Activated CD4-positive, alpha-beta T cell treated with anti-CD3 and anti-CD28 coated beads for 4 hours (primary cell): ENCODE measurements around the gene PAPOLB.
A peak's percentile ranks its signal among the peaks of the same experiment; 100 is the strongest.

Experiments used
- DNase-seq, 2 donors: peaks; one replicate each; pipeline ENCODE4 v3.0.0-alpha.2; 2020

PAPOLB gene

DNA sequence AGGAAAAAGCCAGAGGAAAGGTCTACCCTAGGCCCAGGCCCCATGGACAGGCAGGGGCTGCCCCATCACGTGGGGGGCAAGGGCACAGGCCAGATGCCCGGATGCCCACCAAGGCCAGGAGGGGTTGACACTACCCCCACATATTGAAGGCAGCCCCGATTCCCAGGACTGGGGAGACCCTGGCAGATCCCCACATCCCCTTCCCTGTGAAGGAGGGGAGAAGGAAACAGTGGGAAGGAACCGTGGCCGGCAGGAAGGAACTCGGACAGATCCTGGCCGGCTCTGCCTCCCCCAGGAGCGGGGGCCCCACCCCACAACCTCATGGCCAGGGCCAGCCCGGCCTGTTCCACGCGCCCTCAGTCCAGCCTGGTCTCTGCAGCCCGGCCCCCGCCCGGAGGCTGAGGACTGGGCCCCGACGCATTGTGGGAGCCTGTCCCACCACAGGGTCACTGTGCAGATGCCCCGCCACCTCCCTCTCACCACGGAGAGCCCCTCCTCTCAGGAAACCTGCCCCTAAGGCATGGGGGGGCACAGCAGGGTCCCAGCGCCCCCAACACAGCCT is 41.3 kb downstream of the PAPOLB start:
- no peak for DNase-seq

DNA sequence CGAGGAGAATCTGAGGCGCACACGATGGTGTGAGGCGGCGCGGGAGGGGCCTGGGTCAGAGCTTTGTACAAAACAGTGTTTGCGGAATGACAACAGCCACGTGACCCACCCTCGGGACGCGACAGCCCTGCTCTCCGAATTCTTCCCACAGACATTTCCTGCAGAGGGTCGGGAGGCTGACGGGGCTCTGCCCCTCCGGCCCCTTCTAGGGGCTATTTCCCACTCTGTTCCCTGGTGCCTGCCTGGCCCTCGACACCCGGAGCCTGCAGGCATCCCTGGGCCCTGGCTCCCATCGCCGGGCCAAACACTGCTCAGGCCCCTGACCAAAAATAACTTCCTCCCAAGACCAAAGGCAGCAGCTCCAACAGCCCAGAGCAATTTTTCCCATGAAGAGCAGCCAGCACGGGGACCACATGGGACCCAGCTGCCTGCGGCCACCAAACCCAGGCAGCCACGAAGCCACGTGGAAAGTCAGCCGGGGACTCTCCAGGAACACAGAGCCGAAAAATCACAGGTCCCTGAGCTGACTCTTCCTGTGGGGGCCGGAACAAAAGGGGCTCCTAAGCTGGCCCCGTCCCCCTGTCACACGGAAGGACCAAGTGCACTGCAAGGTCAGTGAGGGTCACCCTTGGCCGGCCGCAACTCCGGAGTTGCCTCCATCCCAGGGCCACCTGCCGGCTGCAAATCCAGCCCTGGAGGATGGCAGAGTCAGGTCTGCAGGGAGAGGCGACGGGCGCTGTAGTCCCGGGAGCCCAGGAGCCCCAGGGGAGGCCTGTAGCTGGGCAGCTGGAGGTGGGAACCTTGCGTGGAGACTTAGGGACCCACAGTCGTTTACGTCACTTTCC is 42.0 kb downstream of the PAPOLB start:
- DNase-seq = no peak

DNA sequence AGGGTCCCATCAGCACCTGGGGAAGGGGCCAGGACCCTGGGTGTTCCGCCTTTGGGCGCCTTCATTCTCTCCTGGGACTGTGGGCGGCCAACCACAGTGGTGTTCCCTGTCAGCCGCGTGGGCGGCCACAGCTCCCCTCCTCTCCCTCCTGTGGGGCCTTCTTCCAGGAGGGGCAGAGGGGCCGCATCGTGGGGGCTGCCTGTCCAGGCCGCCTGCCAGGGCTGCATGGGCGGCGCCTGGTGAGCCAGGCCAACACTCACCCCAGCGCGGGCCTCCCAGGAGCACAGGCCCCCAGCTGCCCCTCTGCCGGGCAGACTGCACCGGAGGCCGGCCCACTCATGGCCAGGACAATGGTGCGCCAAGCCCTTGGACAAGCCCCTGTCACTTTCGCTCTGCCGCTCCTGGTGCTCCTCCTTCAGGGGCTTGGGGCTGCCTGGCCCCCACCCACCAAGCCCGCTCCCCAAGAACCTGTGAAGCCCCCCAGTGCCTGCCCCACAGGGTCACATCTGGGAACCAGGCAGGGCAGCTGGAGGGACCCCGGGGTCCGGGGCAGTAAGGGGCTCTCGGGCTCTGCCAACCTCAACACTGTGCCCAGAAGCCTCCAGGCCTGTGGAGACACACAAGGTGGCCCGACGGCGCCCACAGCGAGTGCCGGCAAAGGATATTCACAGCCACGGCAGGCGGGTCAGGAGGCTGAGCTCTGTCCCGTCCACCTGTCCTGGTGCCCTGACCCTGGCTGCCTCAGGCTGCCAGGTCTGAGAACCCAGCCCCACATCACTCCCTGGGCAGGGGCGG is 43.6 kb downstream of the PAPOLB start:
- DNase-seq = no peak

DNA sequence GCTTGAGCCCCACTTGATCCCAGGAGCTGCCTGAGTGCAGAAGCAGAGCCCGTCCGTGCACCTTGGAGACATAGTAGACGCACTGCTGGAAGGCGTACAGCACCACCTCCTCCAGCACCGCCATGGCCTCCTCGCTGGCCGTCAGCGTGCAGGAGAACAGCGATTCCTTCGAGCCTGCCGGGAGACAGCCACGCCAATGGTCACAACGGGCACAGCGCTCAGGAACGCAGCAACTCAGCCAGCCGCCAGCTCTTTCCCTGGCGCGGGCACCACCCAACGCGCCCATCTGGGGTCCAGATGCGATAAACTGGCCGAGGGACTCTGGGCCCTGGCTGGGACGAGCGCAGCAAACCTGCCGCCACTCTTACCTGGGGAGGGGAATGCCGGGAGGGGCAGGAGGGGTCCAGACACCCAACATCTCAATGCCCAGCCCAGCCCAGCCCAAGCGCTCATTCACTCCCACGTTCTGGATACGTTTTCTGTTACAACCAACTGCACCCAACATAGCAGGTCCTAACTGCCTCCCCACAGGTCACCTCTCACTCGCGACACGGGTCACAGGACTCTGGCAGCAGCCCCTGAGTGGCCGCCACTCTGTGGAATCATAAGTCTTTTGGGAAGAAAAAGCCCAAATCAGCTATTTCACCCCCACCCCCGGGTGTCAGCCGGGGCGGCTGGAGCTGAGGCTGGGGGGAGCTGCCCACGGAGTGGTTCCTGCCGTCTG is 44.5 kb downstream of the PAPOLB start:
- no peak for DNase-seq

DNA sequence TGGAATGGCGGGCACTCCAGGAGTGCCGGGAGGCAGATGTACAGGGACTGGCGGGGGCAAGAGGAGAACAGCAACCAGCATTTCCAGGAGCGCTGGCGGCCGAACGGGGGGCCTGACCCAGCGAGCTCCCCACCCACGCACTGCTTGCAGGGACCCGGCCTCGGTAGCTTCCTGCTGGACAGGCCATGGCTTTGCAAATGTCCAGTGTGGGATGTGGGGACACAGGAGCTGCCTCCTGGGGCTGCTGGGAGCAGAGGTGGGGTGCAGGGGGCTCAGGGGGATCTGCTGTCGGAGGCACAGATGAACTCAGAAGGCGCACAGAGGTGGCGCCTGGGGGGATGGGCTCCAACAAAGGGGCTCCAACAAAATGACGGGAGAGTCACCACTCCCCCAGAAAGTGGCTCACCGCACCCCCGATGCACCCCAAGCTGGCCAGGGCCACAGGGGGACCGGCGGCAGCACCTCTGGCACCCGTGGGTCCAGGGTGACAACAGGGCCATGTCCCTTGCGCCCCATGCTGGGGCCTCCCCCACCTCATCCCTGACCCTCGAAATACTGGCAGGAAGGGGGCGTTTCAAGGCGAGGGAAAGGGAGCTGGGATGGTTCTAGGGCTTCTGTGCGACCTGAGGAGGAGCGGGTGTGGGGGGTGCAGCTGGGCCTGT is 45.3 kb downstream of the PAPOLB start:
- DNase-seq = no peak

DNA sequence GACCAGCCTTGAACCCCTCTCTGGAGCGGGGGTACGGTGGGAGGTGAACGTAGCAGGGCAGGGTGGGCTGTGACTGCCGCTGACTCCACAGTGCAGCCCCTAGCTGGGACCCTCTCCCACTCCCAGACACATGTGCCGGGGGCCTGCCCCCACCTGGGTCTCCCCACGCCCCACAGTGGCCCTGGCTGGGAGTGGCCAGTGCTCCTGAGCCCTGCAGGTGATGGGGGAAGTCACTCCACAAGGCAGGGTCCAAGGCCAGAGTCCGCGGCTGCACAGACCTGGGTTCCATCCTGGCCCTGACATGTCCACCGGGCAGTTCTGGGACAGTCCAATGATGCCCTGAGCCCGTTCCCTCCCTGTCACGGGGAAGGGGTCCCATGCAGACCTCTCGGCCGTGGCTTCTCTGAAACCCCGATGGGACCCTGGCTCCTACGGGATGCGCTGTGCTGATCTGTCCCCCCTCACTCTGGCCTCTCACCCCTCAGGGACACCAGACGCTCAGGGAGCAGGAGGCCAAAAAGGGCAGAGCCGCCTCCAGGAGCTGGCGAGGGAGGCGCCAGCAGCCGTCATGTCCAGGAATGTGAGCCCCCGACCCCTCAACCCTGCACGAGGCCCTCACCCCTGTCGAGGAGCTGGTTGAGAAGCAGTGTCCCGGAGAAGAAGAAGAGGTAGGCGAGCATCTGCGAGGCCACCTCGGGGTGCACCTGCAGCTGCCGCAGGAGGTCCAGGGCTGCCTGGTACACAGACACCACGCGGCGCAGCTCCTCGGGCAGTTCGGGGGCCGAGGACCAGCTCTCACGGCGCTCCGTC is 46.0 kb downstream of the PAPOLB start:
- DNase-seq = no peak

DNA sequence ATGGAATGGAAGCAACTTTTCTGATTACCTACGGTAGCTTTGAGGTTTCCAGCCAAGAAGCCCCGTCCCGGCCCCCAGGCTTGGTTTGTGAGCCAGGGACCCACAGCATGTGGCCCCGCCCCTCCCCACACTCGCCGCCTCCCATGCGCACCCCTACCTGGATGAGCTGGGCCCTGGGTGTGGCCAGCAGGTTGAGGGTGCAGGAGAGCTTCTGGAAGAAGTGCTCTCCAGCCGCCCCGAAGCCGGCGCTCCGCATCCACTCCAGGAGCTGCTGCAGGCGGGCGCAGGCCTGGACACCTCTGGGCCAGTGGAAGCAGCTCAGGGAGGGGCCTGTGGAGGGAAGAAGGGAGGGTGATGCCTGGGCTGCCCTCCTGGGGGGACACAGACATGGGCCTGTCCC is 46.7 kb downstream of the PAPOLB start:
- DNase-seq = no peak

DNA sequence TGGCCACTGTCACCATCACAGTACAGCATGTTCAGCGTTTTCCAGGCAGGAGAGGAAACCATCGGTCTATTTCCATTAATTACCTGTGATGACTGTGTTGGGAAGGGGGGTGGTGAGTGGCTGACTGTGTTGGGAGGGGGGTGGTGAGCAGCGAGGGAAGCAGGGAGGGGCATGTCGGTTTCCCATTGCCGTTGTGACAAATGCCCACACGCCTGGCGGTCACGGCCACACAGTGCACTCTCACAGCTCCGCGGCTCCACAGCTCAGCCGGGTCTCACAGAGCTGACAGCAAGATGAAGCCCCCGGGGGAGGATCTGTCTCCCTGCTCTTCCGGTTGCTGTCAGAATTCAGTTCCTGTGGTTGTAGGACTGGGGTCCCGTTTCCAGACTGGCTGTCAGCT is 47.4 kb downstream of the PAPOLB start:
- no peak for DNase-seq

DNA sequence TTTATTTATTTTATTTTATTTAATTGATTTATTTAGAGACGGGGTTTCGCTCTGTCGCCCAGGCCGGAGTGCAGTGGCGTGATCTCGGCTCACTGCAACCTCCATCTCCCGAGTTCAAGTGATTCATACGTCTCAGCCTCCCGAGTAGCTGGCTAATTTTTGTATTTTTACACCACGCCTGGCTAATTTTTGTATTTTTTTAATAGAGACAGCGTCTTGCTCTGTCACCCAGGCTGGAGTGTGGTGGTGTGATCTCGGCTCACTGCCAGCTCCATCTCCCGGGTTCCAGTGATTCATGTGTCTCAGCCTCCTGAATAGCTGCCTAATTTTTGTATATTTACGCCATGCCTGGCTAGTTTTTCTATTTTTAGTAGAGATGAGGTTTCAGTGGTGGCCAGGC is 52.2 kb downstream of the PAPOLB start:
- no peak for DNase-seq

DNA sequence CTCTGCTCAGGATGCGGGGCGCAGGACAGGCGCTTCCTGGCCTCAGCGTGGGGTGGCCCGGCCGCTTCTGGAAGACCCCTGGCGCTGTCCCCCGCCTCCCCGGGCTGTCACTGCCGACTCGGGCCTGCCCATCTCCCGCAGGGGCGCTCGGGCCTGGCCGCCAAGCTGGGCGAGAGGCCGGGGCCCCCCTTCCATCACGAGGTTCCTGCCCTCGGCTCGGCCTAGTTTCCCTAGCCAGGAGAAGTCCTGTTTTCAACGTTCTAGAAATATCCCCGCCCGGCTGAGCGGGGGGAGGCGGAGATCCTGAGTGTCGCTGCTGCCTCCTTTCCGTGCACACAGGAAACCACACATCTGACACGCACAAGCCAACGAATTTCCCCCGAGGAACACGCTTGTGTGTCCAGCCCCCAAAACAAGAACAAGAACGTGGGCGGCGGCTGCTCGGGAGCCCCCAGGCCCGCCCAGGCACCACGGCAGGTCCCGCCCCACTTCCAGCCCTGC is 52.7 kb downstream of the PAPOLB start:
- peak; percentile 20 to 22 for DNase-seq

DNA sequence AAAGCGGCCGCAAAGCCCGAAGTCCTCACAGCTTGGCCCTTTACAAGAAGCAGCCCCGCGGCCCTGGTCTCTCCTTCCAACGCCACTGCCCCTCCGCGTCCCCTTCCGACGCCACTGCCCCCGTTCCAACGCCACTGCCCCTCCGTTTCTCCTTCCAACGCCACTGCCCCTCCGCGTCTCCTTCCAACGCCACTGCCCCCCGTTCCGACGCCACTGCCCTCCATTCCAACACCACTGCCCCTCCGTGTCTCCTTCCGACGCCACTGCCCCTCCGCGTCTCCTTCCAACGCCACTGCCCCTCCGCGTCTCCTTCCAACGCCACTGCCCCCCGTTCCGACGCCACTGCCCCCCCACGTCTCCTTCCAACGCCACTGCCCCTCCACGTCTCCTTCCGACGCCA is 53.3 kb downstream of the PAPOLB start:
- DNase-seq = no peak

DNA sequence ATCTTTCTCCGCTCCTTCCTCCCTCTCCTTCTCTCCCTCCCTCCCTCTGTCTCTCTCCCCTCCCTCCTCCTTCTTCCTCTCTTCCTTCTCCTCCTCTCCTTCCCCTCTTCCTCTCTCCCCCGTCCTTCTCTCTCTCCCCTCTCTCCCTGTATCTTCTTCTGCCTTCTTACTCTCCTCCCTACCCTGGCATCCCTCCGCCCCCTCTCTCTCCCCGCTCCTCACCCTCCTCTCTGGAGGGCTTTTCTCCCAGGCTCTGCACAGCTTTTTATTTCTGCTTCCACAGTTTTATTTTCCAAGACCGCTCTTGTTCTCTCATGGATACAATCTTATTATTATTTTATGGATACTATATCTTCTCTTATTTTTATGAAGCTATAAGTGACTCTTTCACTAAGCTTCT is 53.8 kb downstream of the PAPOLB start:
- no peak for DNase-seq
